SU-DHL-6 (cell line): Measurements from ENCODE around the gene HTR1D.

Source experiments
- H2AFZ ChIP-seq: fragments of 200-600 bp; sonication (generic); 2 replicates; pipeline ENCODE4 v1.6.1; 2014; ENCODE audit warnings: low read depth, mild to moderate bottlenecking, moderate library complexity, mixed read lengths, antibody characterized with exemption, low read length; ENCODE audit not compliant: severe bottlenecking
- H3F3A ChIP-seq: fragments of 200-600 bp; shearing (Covaris generic); 2 replicates; pipeline ENCODE4 v1.6.0; 2016; ENCODE audit warnings: antibody characterized with exemption, mild to moderate bottlenecking; ENCODE audit not compliant: insufficient read depth
- H3K27ac ChIP-seq: fragments of 200-600 bp; sonication (generic); 2 replicates; pipeline ENCODE4 v1.5.1; 2016; ENCODE audit warnings: low read depth, mild to moderate bottlenecking, low read length, moderate library complexity, mixed read lengths
- H3K27me3 ChIP-seq: fragments of 200-600 bp; sonication (generic), shearing (Covaris generic); 2 replicates; pipeline ENCODE4 v1.6.0; 2014; ENCODE audit warnings: mild to moderate bottlenecking, low read length
- H3K36me3 ChIP-seq: fragments of 200-600 bp; sonication (generic); 2 replicates; pipeline ENCODE4 v1.6.1; 2014; ENCODE audit warnings: mild to moderate bottlenecking, low read length, mixed read lengths
- H3K4me2 ChIP-seq: fragments of 300-600, 200-600 bp; shearing (Covaris generic), sonication (generic); 2 replicates; pipeline ENCODE4 v1.6.0; 2014; ENCODE audit warnings: low read length, low read depth, mild to moderate bottlenecking; ENCODE audit not compliant: poor library complexity, severe bottlenecking
- H3K4me3 ChIP-seq: fragments of 200-600 bp; sonication (generic); 2 replicates; pipeline ENCODE4 v1.5.1; 2014; ENCODE audit warnings: antibody characterized with exemption, low read length, mild to moderate bottlenecking, mixed read lengths; ENCODE audit not compliant: insufficient read depth, poor library complexity, severe bottlenecking
- H3K79me2 ChIP-seq: fragments of 200-600 bp; sonication (generic); 2 replicates; pipeline ENCODE4 v1.6.1; 2014; ENCODE audit warnings: mild to moderate bottlenecking, low read length, moderate library complexity; ENCODE audit not compliant: insufficient read depth
- H3K9ac ChIP-seq: fragments of 200-600 bp; sonication (generic); 2 replicates; pipeline ENCODE4 v1.7.0; 2014; ENCODE audit warnings: mild to moderate bottlenecking, low read length
- H3K9me2 ChIP-seq: fragments of 200-600 bp; sonication (generic); replicated peaks from 2 replicates; pipeline ENCODE4 v1.6.1; 2014; ENCODE audit warnings: low read length; ENCODE audit not compliant: insufficient read depth
- H3K9me3 ChIP-seq: fragments of 200-600 bp; sonication (generic); 2 replicates; pipeline ENCODE4 v1.6.1; 2014; ENCODE audit warnings: low read length, mixed read lengths; ENCODE audit not compliant: insufficient read depth
- H4K20me1 ChIP-seq: fragments of 200-600 bp; sonication (generic); 2 replicates; pipeline ENCODE4 v1.6.1; 2014; ENCODE audit warnings: low read depth, mild to moderate bottlenecking, antibody characterized with exemption, low read length, moderate library complexity, mixed read lengths
- EZH2phosphoT487 ChIP-seq: fragments of 200-600 bp; sonication (generic), shearing (Covaris generic); conservative IDR thresholded peaks from 2 replicates; pipeline ENCODE4 v1.6.1; 2018; ENCODE audit warnings: mild to moderate bottlenecking, antibody characterized with exemption, low read length, moderate library complexity, mixed read lengths
- TF ChIP-seq, protein P1 (sequence below): fragments of 200-600 bp; sonication (generic); IDR thresholded peaks from one replicate; pipeline ENCODE4 v1.5.1; 2017; ENCODE audit warnings: antibody characterized with exemption, mild to moderate bottlenecking, low read length, moderate library complexity; ENCODE audit not compliant: insufficient read depth, poor library complexity, severe bottlenecking

Gene HTR1D

DNA sequence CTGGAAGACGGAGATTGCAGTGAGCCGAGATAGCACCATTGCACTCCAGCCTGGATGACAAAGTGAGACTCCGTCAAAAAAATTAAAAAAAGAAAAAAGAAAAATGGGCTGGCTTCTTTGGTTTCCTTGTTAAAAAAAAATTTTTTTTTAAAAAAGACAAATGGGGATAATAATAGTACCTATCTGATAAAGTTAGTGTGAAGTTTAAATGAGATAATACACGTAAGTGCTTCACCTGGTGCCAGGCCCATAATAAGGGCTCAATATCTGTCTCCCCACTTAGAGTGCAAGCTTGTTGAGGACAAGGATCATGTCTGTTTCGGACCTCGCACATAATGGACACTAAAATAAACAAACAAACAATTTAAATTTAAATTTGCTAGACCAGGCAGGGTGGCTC is 30.0 kb upstream of the HTR1D start:
- Histone ChIP-seq H3K36me3 (no peaks in the 10 kb centered on the region), H3K9me2 (no peaks in the 10 kb centered on the region), H4K20me1 (no peaks in the 10 kb centered on the region), H3K79me2 (no peaks in the 10 kb centered on the region), H3K4me2 (no peak overlapping the region), H3K27ac (no peak overlapping the region), H2AFZ (no peak overlapping the region), H3K4me3 (no peak overlapping the region), H3K9me3 (no peaks in the 10 kb centered on the region), H3K9ac (no peak overlapping the region), H3F3A (no peaks in the 10 kb centered on the region), H3K27me3 (no peaks in the 10 kb centered on the region)
- no peak for TF ChIP-seq EZH2phosphoT487

- H4K20me1 ChIP-seq = no peaks in the 10 kb centered on the region
- H3K9me2 ChIP-seq = no peaks in the 10 kb centered on the region
- no peaks in the 10 kb centered on the region for H3K27me3 ChIP-seq
- H3K9ac ChIP-seq = no peak overlapping the region
- no peak overlapping the region for H3K4me3 ChIP-seq
- no peaks in the 10 kb centered on the region for H3K9me3 ChIP-seq
- TF ChIP-seq, protein P1, sequence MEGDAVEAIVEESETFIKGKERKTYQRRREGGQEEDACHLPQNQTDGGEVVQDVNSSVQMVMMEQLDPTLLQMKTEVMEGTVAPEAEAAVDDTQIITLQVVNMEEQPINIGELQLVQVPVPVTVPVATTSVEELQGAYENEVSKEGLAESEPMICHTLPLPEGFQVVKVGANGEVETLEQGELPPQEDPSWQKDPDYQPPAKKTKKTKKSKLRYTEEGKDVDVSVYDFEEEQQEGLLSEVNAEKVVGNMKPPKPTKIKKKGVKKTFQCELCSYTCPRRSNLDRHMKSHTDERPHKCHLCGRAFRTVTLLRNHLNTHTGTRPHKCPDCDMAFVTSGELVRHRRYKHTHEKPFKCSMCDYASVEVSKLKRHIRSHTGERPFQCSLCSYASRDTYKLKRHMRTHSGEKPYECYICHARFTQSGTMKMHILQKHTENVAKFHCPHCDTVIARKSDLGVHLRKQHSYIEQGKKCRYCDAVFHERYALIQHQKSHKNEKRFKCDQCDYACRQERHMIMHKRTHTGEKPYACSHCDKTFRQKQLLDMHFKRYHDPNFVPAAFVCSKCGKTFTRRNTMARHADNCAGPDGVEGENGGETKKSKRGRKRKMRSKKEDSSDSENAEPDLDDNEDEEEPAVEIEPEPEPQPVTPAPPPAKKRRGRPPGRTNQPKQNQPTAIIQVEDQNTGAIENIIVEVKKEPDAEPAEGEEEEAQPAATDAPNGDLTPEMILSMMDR = no peak
- TF ChIP-seq EZH2phosphoT487 = no peak
- H2AFZ ChIP-seq = no peak overlapping the region
- H3K4me2 ChIP-seq = no peak overlapping the region
- H3F3A ChIP-seq = no peaks in the 10 kb centered on the region
- no peak overlapping the region for H3K27ac ChIP-seq
- no peaks in the 10 kb centered on the region for H3K36me3 ChIP-seq
- no peaks in the 10 kb centered on the region for H3K79me2 ChIP-seq
These were observed 29.0 kb upstream of the HTR1D start for GRCh38 chr1:23246274-23246673.

- Histone ChIP-seq H3K9me3 (no peaks in the 10 kb centered on the region), H3K9ac (no peak overlapping the region), H3F3A (no peaks in the 10 kb centered on the region), H3K79me2 (no peaks in the 10 kb centered on the region), H3K27me3 (no peaks in the 10 kb centered on the region), H3K4me2 (no peak overlapping the region), H3K36me3 (no peaks in the 10 kb centered on the region), H3K4me3 (no peak overlapping the region), H4K20me1 (no peaks in the 10 kb centered on the region), H2AFZ (no peak overlapping the region), H3K9me2 (no peaks in the 10 kb centered on the region), H3K27ac (no peak overlapping the region)
- TF ChIP-seq, protein P1 = no peak
- no peak for TF ChIP-seq EZH2phosphoT487
These were observed 27.0 kb upstream of the HTR1D start for GRCh38 chr1:23244256-23244761.

GRCh38 chr1:23242414-23242813 is 25.1 kb upstream of the HTR1D start:
- H3F3A ChIP-seq = no peaks in the 10 kb centered on the region
- no peak overlapping the region for H3K9ac ChIP-seq
- H3K27ac ChIP-seq = no peak overlapping the region
- no peaks in the 10 kb centered on the region for H3K27me3 ChIP-seq
- no peaks in the 10 kb centered on the region for H3K36me3 ChIP-seq
- H3K4me2 ChIP-seq = no peak overlapping the region
- H2AFZ ChIP-seq = no peak overlapping the region
- no peaks in the 10 kb centered on the region for H3K9me2 ChIP-seq
- no peaks in the 10 kb centered on the region for H3K79me2 ChIP-seq
- TF ChIP-seq, protein P1 = no peak
- no peak for TF ChIP-seq EZH2phosphoT487
- H4K20me1 ChIP-seq = no peaks in the 10 kb centered on the region
- H3K4me3 ChIP-seq = no peak overlapping the region
- no peaks in the 10 kb centered on the region for H3K9me3 ChIP-seq
